HG02981 (cell line): ENCODE measurements around the gene OXSM.

Experiments
- ATAC-seq: cut with Tn5 transposase; IDR thresholded peaks from one replicate; pipeline ENCODE4 v1.9.1; 2021; ENCODE audit warnings: mild to moderate bottlenecking, moderate library complexity; ENCODE audit not compliant: unreplicated experiment

Gene OXSM

DNA sequence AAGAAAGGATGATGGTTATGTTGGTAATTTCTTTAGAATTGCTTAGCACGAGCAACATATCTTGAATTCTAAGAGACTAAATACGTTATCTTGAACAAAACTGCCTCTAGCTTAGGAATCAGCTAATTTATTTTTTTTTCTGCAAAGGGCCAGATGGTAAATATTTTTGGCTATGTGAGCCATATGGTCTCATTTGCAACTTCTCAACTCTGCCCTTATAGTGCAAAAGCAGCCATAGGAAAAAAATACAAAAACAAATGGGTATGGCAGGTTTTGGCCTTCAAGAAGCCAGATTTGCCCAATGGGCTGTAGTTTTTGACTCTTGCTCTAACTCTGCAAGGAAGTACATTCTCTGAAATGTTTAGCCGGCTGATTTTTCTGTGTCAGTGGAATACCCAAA lies 11.9 kb downstream of the OXSM start:
- no peak for ATAC-seq

DNA sequence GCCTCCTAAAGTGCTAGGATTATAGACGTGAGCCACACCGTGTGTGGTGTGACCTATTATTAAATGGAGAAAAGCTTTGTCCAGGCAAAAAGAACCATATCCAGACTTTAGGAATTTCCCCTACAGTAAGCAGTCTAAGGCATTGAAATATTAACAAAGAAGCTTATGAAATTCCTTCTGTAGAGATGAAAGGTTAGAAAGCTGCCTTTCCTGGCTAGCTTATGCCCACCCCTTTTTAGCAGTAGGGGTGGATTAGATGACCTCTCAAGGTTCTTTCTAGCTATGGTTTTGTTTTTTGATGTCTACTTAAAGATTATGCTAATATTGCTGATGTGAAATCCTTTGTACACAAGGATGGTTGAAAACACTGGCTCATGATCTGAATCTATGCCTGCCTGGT lies 13.9 kb downstream of the OXSM start:
- ATAC-seq, result no peak

DNA sequence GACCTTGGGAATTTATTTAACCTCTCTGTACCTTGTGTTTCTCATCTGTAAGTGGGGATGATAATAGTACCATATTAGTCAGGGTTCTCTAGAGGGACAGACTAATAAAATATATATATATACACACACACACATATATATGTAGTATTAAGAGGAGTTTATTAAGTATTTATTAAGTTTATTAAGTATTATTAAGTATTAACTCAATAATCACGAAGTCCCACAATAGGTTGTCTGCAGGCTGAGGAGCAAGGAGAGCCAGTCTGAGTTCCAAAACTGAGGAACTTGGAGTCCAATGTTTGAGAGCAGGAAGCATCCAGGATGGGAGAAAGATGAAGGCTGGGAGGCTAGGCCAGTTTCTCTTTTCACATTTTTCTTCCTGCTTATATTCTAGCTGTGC lies 14.8 kb downstream of the OXSM start:
- no peak for ATAC-seq

DNA sequence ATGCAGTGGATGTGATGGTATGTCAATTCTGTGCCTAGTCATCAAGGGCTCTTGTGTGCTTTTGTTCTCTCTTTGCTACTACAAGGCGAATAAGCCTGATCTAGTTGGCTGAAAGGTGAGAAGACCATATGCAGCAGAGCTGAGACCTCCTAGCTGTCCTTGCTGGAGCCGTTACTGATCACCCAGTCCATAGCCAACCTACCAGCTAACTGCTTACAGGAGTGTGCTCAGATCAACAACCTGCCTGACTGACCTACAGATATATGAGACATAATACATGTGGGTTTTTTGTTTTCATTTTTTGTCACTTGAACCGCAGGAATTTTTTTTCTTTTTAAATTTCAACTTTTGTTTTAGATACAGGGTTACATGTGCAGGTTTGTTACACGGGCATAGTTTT lies 22.8 kb downstream of the OXSM start:
- ATAC-seq, result no peak

DNA sequence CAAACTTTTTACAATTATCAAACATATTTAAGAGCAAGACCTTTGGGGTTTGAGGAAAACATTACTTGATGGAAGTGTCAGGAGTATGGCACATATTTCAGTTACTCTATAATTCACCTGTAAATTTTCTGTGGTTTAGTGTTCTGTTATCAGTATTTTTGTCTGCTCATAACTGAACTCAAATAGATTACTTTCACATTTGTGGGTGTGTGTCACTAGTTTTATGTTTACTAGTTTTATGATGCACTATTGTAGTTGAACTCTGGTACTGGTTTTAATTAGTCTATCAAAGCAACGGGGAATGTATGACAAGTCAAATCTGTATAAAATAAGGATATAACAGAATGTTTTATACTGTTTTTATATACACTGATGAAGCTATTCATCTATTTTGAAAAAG lies 27.2 kb downstream of the OXSM start:
- ATAC-seq, result no peak

DNA sequence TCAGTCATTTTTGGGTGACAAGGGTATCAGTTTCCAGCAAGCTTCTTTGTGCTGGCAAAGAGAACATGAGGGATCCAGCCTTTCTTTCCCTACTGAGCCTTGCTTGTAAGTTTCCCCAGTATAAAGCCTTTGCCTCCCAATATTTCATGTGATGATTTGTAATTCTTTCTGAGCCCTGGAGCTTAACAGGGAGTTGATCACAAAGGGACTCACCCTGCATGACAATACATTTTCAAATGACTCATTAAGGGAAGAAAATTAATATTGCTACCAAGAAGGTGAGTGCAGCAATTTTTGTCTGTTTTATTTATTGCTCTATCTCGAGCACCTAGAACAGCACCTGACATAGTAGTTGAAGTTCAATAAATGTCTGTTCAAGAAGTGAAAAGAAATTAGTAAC lies 27.7 kb downstream of the OXSM start:
- no peak for ATAC-seq

DNA sequence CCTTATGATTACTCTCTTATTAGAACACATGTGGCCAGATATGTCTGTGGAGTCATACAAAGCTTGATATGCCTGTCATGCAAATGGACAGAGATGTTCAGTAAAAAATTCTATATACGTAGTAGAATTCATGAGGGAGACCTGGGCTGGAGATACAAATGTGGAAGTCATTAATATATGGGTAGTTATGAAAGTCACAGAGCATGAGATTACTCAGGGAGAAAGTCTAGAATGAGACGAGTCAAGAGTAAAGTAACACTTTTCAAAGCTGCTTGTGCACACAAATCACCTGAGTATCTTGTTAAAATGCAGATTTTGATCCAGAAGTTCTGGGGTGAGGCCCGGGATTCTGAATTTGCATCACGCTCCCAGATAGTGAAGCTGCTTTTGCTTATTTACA lies 28.4 kb downstream of the OXSM start:
- no peak for ATAC-seq

DNA sequence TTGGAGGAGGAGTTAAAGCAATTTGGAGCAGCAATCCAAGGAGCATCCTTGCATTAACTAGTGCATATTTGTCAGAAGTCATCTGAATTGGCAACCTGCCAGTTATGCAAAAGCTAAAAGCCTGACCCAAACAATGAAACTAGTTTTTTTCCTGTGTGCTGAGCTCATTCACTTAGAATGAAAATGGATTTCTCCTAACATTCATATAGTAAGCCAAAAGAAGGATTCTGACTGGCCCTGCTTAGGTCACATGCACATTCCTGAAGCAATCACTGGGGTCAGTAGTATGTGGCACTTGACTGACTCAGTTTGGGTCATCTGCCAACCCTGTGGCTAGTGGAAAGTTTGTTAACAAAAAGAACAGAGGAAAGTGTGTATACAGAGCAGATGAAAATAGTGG lies 30.5 kb downstream of the OXSM start:
- no peak for ATAC-seq

DNA sequence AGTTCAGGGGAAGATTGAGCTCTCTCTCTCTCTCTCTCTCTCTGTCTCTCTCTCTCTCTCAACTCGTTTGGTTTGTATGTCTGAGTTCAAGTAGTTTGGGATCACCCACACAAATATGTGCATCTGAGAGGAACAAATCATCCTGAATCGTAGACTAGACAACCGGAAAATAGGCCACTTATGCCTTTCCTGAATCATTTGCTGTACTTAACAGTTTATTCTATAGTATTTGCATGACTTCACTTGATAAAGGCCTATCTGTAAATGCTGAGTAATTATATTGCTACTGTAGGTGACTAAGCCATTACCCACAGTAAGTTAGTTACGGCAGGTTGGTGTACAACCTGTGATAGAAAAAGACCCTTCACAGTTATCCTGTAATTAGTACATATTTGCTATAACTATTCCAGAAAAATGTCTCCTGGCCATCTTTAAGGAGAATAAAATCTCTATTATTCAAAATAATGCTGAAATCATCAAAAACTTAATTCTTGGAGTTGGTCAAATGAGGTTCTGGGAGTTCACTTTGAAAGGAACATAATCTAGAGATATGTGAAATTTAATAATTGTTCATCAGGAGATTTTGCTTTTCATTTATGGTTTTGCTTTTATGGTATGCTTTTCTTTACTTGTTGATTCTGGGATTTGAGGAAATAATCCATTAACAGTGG lies 31.1 kb downstream of the OXSM start:
- ATAC-seq, result no peak

DNA sequence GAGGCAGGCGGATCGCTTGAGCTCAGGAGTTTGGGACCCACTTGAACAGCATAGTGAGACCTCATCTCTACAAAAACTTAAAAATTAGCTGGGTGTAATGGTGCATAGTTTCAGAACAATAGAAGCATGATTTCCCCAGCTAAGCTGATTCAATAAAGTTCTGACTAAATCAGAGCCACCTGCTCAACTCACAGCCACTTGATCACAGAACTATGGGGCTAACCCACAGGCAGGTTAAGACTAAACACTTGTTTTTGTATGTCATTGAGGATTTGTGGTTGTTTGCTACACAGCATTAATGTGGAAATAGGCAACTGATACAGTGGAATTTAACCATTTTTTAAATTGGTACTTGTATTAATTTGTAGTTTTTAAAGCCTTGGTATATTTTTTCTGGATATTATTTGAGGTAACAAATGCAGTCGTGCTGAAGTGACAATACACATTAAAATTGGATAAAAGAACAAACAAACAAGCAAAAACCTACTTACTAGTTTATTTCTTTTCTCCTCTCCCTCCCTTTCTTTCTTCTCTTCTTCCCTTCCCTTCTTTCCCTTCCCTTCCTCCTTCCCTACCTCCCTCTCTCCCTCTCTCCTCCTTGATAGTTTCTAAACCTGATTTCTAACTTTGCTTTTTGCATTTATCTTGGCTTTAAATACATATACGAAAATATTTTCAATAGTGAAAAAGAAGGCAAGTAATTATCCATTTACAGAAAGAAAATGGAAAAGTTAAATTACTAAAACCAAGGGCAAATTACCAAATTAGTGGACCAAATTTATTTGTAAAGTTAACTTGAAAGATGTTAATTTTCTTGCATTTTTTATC lies 32.1 kb downstream of the OXSM start:
- no peak for ATAC-seq

DNA sequence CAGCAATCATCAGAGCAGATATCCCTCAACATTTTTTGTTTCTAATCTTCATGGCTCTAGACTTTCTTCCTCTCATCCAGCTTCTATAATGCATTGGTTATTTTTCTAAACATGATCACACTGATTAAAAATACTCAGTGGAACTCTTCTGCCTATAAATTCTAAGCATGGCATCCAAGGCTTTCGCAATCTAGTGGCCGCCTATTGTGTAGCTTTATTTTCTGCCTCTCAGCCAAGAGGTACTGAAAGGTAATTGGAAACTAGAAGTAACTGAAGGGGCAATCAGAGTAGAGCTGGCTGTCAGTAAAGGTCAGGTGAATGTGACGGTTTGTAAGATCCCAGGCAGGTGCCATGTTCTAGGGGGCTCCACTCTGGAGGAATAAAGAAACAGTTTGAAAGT lies 33.4 kb downstream of the OXSM start:
- ATAC-seq, result no peak

DNA sequence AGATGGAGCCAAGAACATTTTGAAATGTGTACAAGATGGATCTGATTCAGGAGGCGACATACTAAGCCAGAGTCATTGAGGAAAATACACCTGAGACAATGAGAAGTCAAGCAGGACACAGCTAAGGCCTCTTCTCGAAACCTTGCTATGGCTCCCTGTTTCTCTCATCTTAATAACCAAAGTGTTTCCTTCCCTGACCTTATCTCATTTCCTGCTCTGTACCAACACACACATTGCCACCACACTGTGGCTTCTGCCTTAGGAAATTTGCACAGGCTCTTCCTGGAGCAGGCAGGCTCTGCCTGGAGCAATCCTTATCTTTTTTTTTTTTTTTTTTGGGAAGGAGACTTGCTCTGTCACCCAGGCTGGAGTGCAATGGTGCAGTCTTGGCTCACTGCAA lies 36.6 kb downstream of the OXSM start:
- ATAC-seq, result no peak

DNA sequence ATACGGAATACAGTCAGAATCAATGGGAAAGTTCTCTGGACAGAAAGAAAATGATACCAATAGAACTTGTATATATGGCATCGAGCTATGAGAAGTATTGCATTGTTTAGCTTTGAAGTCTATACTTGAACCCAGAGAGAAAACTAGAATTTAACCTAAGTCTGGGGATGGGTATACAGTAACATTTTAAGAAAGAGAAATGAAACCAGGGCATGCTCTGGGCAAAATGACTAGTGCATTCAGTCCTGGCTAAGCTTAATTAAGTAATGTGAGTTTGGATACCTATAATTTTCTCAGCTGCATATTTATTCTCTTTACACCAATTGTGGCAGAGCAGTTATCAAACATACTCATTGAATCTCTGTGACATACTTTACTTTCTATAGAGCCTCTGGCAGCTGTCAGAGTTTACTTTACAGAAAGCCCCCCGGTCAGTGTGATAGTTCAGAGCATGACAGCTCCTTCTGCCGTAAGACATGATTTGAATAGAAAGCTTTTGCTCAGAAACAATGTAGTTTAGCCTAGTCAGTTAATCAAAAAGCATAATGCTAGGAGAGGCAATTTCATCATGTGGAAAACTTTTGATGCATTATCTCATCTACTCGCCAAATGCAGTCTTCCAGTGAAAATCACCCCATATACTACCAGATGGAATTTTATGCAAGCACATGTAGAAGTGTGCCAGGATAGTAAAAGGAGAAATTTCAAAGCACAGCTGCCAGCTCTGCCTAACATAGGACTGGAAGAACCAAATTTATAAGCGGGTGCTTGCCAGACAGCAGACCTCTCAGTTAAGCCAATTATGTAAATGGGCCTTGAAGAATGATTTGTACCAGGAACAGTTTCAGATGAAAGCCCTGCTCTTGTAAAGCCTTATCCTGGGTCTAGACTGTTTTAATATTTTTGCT lies 40.7 kb downstream of the OXSM start:
- ATAC-seq, result no peak

DNA sequence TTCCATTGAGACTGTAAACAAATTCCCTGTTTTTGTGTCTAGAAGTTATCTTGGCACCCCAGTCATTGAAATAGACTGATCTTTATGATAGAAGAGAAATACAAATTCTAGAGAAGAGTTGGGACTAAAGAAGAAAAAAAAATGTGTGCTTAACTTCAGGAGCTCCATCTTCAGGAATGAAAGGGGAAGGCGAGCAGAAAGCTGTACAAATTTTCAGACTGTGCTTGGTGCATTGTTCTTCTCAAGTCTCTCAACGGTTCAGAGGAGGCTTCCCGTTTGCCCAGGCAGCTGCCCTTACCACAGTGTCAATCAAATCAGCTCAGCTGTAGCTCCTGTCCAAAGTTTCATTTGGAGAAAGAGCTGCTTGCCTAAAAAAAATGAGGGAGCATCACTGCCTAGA lies 41.7 kb downstream of the OXSM start:
- ATAC-seq, result no peak

DNA sequence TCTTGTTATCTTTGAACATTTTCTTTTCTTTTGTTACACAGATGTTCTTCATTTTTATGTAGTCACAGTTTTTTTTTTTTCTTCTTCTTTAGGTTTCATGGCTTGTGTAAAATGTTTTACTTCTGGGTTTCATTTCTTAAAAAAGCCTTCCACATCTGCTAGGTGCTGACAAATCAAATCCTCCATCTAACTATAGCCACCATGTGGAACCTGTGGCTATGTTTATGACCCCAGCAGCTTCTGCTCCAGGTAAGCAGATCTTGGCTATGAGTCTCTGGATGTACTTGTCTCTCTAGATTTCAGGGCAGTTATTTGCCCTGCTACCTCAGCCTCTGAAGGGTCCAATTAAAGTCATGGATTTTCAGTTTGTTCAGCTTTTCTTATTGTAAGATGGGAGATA lies 44.5 kb downstream of the OXSM start:
- ATAC-seq, result peak; percentile 56

DNA sequence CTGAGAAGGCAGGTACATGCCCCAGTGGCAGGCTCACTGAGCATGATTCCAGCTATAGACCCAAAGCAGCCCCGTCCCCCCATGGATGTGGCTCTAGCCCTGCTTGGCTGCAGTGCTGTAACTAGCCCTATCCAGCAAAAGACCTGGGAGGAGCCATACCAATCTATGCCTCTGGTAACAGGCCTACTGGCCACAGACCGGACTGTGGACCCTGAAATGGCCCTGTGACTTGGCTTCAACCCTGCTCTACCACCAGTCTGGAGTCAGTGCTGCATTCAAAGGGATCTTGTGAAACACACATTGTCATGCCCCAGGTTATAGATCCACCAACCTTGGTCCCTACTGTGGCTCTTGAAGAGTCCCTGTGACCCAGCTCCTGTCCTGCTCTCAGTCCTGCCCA lies 46.7 kb downstream of the OXSM start:
- no peak for ATAC-seq

DNA sequence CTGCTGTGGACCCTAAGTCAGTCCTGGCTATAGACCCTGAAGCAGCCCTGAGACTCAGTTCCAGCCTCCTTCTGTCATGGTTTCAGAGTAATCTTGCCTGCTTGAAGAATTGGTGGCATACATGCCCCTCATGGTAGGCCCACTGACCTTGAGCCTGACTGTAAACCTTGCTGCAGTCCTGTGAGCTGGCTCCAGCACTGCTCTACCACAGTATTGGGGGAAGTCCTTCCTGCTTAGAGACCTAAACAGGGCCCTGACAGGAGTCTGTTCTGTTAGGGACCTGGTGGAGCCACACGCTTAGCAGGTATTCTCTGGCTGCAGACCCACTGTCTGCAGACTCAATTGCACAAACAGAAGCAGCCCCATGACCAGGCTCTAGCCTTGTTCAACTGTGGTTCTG lies 47.1 kb downstream of the OXSM start:
- no peak for ATAC-seq

DNA sequence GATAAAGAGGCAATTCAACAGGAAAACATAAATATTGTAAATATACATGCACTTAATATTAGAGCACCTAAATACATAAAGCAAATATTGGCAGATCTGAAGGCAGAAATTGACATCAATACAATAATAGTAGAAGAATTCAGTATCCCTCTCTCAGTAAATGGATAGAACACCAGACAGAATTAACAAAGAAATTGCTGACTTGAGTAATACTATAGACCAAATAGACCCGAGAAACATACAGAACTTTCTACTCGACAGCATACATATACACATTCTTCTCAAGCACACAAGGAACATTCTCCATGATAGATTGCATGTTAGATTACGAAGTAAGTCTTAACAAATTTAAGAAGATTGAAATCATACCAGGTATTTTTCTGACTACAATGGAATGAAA lies 50.2 kb downstream of the OXSM start:
- ATAC-seq, result no peak

DNA sequence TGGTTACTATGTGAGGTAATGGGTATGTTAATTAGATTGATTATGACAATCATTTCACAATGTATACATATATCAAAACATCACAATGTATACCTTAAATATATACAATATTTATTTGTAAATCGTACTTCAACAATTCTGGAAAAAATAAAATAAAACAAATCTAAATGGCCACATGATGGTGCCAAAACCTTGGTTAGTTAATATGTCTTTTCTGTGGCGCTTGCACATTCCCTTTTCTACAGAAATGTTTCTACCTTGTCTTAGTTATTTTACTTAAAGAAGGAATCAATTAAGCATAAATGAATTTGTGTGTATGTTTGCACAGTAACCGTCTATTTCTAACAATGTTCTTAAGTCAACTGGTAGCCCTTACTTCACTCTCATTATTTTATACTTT lies 53.4 kb downstream of the OXSM start:
- ATAC-seq, result no peak
